ENCODE measurements around the gene MDM4.

DNA sequence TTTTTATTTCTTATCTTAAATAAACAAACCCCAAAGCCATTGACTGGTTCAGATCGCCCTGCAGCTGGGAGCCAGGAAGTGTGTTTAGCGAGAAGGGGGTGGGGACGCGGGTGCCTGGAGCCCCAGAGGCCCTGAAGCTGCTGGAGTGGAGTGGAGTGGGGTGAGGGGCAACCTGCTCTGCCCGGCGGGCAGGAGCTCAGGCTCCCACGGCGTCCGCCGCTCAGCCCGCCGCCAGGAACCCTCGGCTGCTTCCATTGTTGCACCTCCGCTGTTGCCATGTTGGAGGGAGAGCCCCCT lies 22.3 kb upstream of the MDM4 start:
- TF ChIP-seq CTCF (IDR thresholded peaks at IDR 0.05; ENCODE audit: insufficient read depth, low read depth, low read length) (no peak), EZH2 (IDR thresholded peaks at IDR 0.05; ENCODE audit: insufficient read depth, low read length) (no peak)
